ENCODE measurements around the gene NEK6.

NEK6 gene

GRCh38 chr9:124321416-124321815 lies 63.7 kb downstream of the NEK6 start:
- peaks cover 26 to 66% (median 49%) of the 10 kb centered on the region in 3 donors for H3K36me3 ChIP-seq
- TF ChIP-seq CTCF (IDR thresholded peaks at IDR 0.05) = no peak
- DNase-seq = no peak

GRCh38 chr9:124321935-124322334 lies 64.2 kb downstream of the NEK6 start:
- H3K9me3 ChIP-seq = no peaks in the 10 kb centered on the region
- H3K36me3 ChIP-seq = peaks cover 32 to 66% (median 51%) of the 10 kb centered on the region in 3 donors
- DNase-seq = no peak
- H3K27me3 ChIP-seq = no peaks in the 10 kb centered on the region
- H3K4me1 ChIP-seq = peaks cover 0 to 9% (median 4%) of the 10 kb centered on the region in 4 donors
- H3K27ac ChIP-seq = no peak overlapping the region
- H3K4me3 ChIP-seq = no peak overlapping the region
- intact Hi-C loops (cut with DNase I; ENCODE audit: low total_unique reads) = loop anchor here (5.0 to 10.0 kb wide), 2 partner anchors 67 to 195 kb away; partner anchors contain the start of gene NEK6
- no peak for TF ChIP-seq CTCF (IDR thresholded peaks at IDR 0.05)

More at GRCh38 chr9:124321416-124321815, 63.7 kb downstream of the NEK6 start:
- Histone ChIP-seq H3K4me1 (peaks cover 0 to 9% (median 4%) of the 10 kb centered on the region in 4 donors), H3K27ac (no peak overlapping the region), H3K4me3 (no peak overlapping the region), H3K9me3 (no peaks in the 10 kb centered on the region), H3K27me3 (no peaks in the 10 kb centered on the region)
- intact Hi-C loops (cut with DNase I; ENCODE audit: low total_unique reads) = loop anchor here (5.0 to 10.0 kb wide), 2 partner anchors 67 to 194 kb away; partner anchors contain the start of gene NEK6

DNA sequence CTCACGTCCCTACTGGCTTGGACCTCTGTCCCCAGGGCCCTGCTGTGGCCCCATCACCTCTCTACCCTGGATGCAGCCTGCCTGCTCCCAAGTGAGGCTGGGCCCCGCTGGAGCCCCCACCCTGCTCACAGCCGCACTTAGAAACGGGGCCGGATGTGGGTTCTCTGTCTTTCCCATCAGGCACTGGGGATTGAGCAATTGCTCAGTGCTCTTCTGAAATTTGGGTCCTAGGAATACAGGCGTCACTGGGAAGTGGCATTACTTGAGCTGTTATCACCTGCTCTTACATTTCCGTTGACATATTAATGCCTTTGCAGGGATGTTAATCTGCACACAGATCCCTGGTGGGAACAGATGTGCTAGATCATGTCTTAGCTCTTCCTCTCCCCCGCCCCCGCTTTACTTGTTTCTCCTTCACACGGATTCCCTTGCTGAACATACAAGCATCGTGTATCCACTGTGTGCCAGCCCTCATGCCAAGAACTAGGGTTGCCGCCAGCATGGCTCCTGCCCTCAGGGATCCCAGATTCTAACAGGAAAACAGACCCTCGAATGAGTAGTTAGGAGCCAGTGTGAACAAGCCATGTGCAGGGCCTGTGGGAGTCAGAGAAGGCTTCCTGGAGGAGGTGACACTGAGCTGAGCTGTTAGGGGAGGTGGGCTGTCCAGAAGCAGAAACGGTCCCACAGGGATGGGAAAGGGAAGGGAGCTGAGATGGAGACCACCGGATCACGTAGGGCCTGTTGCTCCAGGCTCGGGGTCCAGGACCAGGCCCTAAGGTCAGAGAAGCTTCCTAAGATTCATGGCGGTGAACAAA lies 65.1 kb downstream of the NEK6 start:
- no peak for DNase-seq
- intact Hi-C loops (cut with DNase I; ENCODE audit: low total_unique reads) = loop anchor here (5.0 to 10.0 kb wide), 2 partner anchors 68 to 196 kb away; partner anchors contain the start of gene NEK6
- Histone ChIP-seq H3K4me3 (no peak overlapping the region), H3K27me3 (no peaks in the 10 kb centered on the region), H3K4me1 (peaks cover 0 to 9% (median 4%) of the 10 kb centered on the region in 4 donors), H3K36me3 (peaks cover 40 to 68% (median 60%) of the 10 kb centered on the region in 3 donors), H3K9me3 (no peaks in the 10 kb centered on the region), H3K27ac (no peak overlapping the region)
- TF ChIP-seq CTCF (IDR thresholded peaks at IDR 0.05) = no peak

GRCh38 chr9:124323904-124324303 lies 66.2 kb downstream of the NEK6 start:
- TF ChIP-seq CTCF (IDR thresholded peaks at IDR 0.05) = no peak
- intact Hi-C loops (cut with DNase I; ENCODE audit: low total_unique reads) = loop anchor here (5.0 to 10.0 kb wide), 2 partner anchors 69 to 197 kb away; partner anchors contain the start of gene NEK6
- Histone ChIP-seq H3K27ac (no peak overlapping the region), H3K36me3 (peaks cover 48 to 79% (median 71%) of the 10 kb centered on the region in 3 donors), H3K27me3 (no peaks in the 10 kb centered on the region), H3K9me3 (no peaks in the 10 kb centered on the region), H3K4me1 (peaks cover 0 to 9% (median 4%) of the 10 kb centered on the region in 4 donors), H3K4me3 (no peak overlapping the region)
- no peak for DNase-seq

DNA sequence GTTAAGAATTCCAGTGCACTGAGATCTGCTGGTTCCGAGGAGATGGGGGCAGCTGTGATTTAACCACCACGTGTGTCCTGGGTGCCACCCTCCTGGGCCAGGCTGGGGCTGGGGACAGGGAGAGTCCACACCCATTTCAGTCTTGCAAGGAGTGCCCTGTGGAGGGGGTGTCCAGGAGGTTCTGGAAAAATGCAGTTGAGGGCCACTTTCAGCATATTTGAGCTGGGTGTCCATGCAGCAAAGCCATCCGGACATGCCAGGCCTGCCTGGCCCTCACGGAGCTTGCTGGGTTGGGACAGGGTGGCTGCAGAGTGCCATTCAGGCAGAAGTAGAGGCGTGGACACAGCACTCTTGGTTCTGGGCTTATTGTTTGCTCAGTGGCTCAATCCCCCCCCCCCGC lies 68.1 kb downstream of the NEK6 start:
- no peaks in the 10 kb centered on the region for H3K4me1 ChIP-seq
- peaks cover 59 to 98% (median 90%) of the 10 kb centered on the region in 3 donors for H3K36me3 ChIP-seq
- no peak for TF ChIP-seq CTCF (IDR thresholded peaks at IDR 0.05)
- DNase-seq = no peak
- intact Hi-C loops (cut with DNase I; ENCODE audit: low total_unique reads) = loop anchor here (10.0 kb wide), 1 partner anchor 71 kb away; the partner anchor contains the start of gene NEK6
- H3K9me3 ChIP-seq = no peaks in the 10 kb centered on the region
- H3K27ac ChIP-seq = no peak overlapping the region
- H3K4me3 ChIP-seq = no peak overlapping the region
- H3K27me3 ChIP-seq = no peaks in the 10 kb centered on the region

All from tibial artery (tissue), 4 donors.